WTC11 (cell line): ENCODE data around the gene C19orf44. TPM values are rescaled to one million over a fixed set of nuclear protein-coding genes. Genes with fewer than 3 reads are reported as not detected.

Experiments used
- ATAC-seq: fragments of 200-7000 bp; cut with Tn5 transposase; 2 replicates; pipeline ENCODE4 v1.10.0; 2021; ENCODE audit warnings: mild to moderate bottlenecking, moderate library complexity
- CTCF ChIA-PET: fragments of 300-600 bp; sonication (Branson Sonifier 250); formaldehyde crosslinking; loops from one replicate; lab custom pipeline; 2021; ENCODE audit warnings: antibody characterized with exemption; lab: Charles Lee
- POLR2A ChIA-PET: fragments of 350-600 bp; sonication (Branson Sonifier 250); formaldehyde crosslinking; loops from one replicate; lab custom pipeline; 2021; ENCODE audit warnings: antibody characterized with exemption; lab: Charles Lee
- DNase-seq: peaks from one replicate; pipeline ENCODE4 v3.0.0; 2021; ENCODE audit warnings: low spot score
- H3K27ac Mint-ChIP-seq: 2 replicates; pipeline ENCODE4 v1.8.0; 2021; ENCODE audit warnings: mixed read lengths
- H3K27me3 Mint-ChIP-seq: 2 replicates; pipeline ENCODE4 v1.8.0; 2021; ENCODE audit warnings: low read depth, mild to moderate bottlenecking, moderate library complexity, mixed read lengths
- H3K36me3 Mint-ChIP-seq: 2 replicates; pipeline ENCODE4 v1.8.0; 2021; ENCODE audit warnings: mixed read lengths
- H3K4me1 Mint-ChIP-seq: 2 replicates; pipeline ENCODE4 v1.8.0; 2022; ENCODE audit warnings: mixed read lengths
- H3K4me3 Mint-ChIP-seq: 2 replicates; pipeline ENCODE4 v1.8.0; 2021; ENCODE audit warnings: mild to moderate bottlenecking, moderate library complexity, mixed read lengths
- H3K9me3 Mint-ChIP-seq: 2 replicates; pipeline ENCODE4 v1.8.0; 2021; ENCODE audit warnings: mixed read lengths
- ATF1 ChIP-seq: sonication (generic); formaldehyde crosslinking; IDR thresholded peaks from 2 replicates; pipeline ENCODE4 v1.8.1; 2023; ENCODE audit warnings: mild to moderate bottlenecking, moderate library complexity, missing genetic modification reagents
- CBFB ChIP-seq: sonication (generic); formaldehyde crosslinking; IDR thresholded peaks from 2 replicates; pipeline ENCODE4 v1.8.1; 2022; ENCODE audit warnings: mild to moderate bottlenecking, low read depth, missing genetic modification reagents
- GABPB1 ChIP-seq: sonication (generic); formaldehyde crosslinking; IDR thresholded peaks from 2 replicates; pipeline ENCODE4 v1.8.1; 2023; ENCODE audit warnings: mild to moderate bottlenecking, missing genetic modification reagents
- NFE2L1 ChIP-seq: sonication (generic); formaldehyde crosslinking; IDR thresholded peaks from 2 replicates; pipeline ENCODE4 v1.8.1; 2023; ENCODE audit warnings: missing genetic modification reagents
- NR2C2 ChIP-seq: sonication (generic); formaldehyde crosslinking; IDR thresholded peaks from 2 replicates; pipeline ENCODE4 v1.8.0; 2022; ENCODE audit warnings: mild to moderate bottlenecking, missing genetic modification reagents
- RELA ChIP-seq: sonication (generic); formaldehyde crosslinking; IDR thresholded peaks from 2 replicates; pipeline ENCODE4 v1.8.1; 2022; ENCODE audit warnings: missing genetic modification reagents, mild to moderate bottlenecking, borderline replicate concordance
- SMAD3 ChIP-seq: sonication (generic); formaldehyde crosslinking; IDR thresholded peaks from 2 replicates; pipeline ENCODE4 v1.8.0; 2022; ENCODE audit warnings: missing genetic modification reagents, mild to moderate bottlenecking, borderline replicate concordance
- ZNF138 ChIP-seq: sonication (generic); formaldehyde crosslinking; conservative IDR thresholded peaks from 2 replicates; pipeline ENCODE4 v1.8.1; 2022; ENCODE audit warnings: mild to moderate bottlenecking, moderate library complexity, missing genetic modification reagents
- ZNF232 ChIP-seq: sonication (generic); formaldehyde crosslinking; IDR thresholded peaks from 2 replicates; pipeline ENCODE4 v1.8.0; 2022; ENCODE audit warnings: mild to moderate bottlenecking, missing genetic modification reagents
- ZNF263 ChIP-seq: sonication (generic); formaldehyde crosslinking; IDR thresholded peaks from 2 replicates; pipeline ENCODE4 v1.8.1; 2022; ENCODE audit warnings: low read depth, mild to moderate bottlenecking, moderate library complexity, missing genetic modification reagents
- ZNF396 ChIP-seq: fragments of 250-450 bp; sonication (Bioruptor Pico); IDR thresholded peaks from 2 replicates; pipeline ENCODE4 v1.8.0; 2021; ENCODE audit warnings: mild to moderate bottlenecking, moderate library complexity, borderline replicate concordance
- ZNF416 ChIP-seq: fragments of 250-450 bp; sonication (Bioruptor Pico); IDR thresholded peaks from 2 replicates; pipeline ENCODE4 v1.9.0; 2021; ENCODE audit warnings: mild to moderate bottlenecking, inconsistent platforms
- total RNA-seq: library from RNA; stranded (reverse); gene quantifications from 3 replicates; pipeline ENCODE4 v1.2.3, GENCODE V29; 2021
- TF ChIP-seq, protein P1 (sequence below): sonication (generic); formaldehyde crosslinking; IDR thresholded peaks from 2 replicates; pipeline ENCODE4 v1.8.0; 2022; ENCODE audit warnings: missing genetic modification reagents
- TF ChIP-seq, protein P2 (sequence below): fragments of 250-450 bp; sonication (Bioruptor Pico); IDR thresholded peaks from 2 replicates; pipeline ENCODE4 v1.9.0; 2021; ENCODE audit warnings: mild to moderate bottlenecking, borderline replicate concordance
- TF ChIP-seq, protein P3 (sequence below): sonication (generic); formaldehyde crosslinking; IDR thresholded peaks from 2 replicates; pipeline ENCODE4 v1.8.0; 2022; ENCODE audit warnings: mild to moderate bottlenecking, missing genetic modification reagents
- TF ChIP-seq, protein P4 (sequence below): sonication (generic); formaldehyde crosslinking; IDR thresholded peaks from 2 replicates; pipeline ENCODE4 v1.8.1; 2022; ENCODE audit warnings: mild to moderate bottlenecking, moderate library complexity, missing genetic modification reagents
- TF ChIP-seq, protein P5 (sequence below): sonication (generic); formaldehyde crosslinking; IDR thresholded peaks from 2 replicates; pipeline ENCODE4 v1.8.0; 2022; ENCODE audit warnings: mild to moderate bottlenecking, missing genetic modification reagents
- TF ChIP-seq, protein P6 (sequence below): sonication (generic); formaldehyde crosslinking; IDR thresholded peaks from 2 replicates; pipeline ENCODE4 v1.8.0; 2023; ENCODE audit warnings: mild to moderate bottlenecking, missing genetic modification reagents

Gene C19orf44
- total RNA-seq, 1 experiment from 2014 or later = 4.1 TPM

DNA sequence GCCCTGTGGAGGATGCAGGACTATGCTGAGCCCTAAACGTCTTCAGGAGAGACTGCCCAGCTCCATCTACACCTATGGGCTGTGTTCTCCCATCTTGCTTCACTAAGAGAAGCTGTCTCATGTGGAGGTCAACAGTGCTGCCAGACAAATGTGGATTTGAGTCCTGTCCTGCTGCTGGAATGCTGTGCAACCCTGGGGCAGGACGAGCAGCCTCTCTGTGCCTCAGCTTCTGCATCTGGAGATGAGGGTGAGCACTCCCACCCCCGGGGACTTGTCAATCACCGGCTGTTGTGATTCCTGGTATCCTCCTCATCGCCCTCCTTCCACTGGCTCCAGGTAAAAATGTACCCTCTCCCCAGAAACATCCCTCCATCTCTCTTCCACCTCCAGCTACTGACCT, 40.7 kb upstream of the C19orf44 start:
- CTCF ChIA-PET = interaction anchor here (1.3 to 3.3 kb wide), 2 partner anchors 13 to 40 kb away, joined by 3 to 24 read pairs; partner anchors contain the start of genes C19orf44 and CALR3
- no peak for ATAC-seq
- no peak for TF ChIP-seq CBFB (CRISPR knock-in tag)
- TF ChIP-seq ZNF263 = no peak
- TF ChIP-seq, protein P1, sequence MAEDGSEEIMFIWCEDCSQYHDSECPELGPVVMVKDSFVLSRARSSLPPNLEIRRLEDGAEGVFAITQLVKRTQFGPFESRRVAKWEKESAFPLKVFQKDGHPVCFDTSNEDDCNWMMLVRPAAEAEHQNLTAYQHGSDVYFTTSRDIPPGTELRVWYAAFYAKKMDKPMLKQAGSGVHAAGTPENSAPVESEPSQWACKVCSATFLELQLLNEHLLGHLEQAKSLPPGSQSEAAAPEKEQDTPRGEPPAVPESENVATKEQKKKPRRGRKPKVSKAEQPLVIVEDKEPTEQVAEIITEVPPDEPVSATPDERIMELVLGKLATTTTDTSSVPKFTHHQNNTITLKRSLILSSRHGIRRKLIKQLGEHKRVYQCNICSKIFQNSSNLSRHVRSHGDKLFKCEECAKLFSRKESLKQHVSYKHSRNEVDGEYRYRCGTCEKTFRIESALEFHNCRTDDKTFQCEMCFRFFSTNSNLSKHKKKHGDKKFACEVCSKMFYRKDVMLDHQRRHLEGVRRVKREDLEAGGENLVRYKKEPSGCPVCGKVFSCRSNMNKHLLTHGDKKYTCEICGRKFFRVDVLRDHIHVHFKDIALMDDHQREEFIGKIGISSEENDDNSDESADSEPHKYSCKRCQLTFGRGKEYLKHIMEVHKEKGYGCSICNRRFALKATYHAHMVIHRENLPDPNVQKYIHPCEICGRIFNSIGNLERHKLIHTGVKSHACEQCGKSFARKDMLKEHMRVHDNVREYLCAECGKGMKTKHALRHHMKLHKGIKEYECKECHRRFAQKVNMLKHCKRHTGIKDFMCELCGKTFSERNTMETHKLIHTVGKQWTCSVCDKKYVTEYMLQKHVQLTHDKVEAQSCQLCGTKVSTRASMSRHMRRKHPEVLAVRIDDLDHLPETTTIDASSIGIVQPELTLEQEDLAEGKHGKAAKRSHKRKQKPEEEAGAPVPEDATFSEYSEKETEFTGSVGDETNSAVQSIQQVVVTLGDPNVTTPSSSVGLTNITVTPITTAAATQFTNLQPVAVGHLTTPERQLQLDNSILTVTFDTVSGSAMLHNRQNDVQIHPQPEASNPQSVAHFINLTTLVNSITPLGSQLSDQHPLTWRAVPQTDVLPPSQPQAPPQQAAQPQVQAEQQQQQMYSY (CRISPR knock-in tag) = no peak
- TF ChIP-seq ZNF396 (CRISPR knock-in tag) = no peak
- TF ChIP-seq, protein P2, sequence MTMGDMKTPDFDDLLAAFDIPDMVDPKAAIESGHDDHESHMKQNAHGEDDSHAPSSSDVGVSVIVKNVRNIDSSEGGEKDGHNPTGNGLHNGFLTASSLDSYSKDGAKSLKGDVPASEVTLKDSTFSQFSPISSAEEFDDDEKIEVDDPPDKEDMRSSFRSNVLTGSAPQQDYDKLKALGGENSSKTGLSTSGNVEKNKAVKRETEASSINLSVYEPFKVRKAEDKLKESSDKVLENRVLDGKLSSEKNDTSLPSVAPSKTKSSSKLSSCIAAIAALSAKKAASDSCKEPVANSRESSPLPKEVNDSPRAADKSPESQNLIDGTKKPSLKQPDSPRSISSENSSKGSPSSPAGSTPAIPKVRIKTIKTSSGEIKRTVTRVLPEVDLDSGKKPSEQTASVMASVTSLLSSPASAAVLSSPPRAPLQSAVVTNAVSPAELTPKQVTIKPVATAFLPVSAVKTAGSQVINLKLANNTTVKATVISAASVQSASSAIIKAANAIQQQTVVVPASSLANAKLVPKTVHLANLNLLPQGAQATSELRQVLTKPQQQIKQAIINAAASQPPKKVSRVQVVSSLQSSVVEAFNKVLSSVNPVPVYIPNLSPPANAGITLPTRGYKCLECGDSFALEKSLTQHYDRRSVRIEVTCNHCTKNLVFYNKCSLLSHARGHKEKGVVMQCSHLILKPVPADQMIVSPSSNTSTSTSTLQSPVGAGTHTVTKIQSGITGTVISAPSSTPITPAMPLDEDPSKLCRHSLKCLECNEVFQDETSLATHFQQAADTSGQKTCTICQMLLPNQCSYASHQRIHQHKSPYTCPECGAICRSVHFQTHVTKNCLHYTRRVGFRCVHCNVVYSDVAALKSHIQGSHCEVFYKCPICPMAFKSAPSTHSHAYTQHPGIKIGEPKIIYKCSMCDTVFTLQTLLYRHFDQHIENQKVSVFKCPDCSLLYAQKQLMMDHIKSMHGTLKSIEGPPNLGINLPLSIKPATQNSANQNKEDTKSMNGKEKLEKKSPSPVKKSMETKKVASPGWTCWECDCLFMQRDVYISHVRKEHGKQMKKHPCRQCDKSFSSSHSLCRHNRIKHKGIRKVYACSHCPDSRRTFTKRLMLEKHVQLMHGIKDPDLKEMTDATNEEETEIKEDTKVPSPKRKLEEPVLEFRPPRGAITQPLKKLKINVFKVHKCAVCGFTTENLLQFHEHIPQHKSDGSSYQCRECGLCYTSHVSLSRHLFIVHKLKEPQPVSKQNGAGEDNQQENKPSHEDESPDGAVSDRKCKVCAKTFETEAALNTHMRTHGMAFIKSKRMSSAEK (CRISPR knock-in tag) = no peak
- TF ChIP-seq, protein P3, sequence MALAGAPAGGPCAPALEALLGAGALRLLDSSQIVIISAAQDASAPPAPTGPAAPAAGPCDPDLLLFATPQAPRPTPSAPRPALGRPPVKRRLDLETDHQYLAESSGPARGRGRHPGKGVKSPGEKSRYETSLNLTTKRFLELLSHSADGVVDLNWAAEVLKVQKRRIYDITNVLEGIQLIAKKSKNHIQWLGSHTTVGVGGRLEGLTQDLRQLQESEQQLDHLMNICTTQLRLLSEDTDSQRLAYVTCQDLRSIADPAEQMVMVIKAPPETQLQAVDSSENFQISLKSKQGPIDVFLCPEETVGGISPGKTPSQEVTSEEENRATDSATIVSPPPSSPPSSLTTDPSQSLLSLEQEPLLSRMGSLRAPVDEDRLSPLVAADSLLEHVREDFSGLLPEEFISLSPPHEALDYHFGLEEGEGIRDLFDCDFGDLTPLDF = no peak
- no peak for TF ChIP-seq GABPB1 (CRISPR knock-in tag)
- TF ChIP-seq NFE2L1 (CRISPR knock-in tag) = no peak
- TF ChIP-seq ZNF138 (CRISPR knock-in tag) = no peak
- TF ChIP-seq NR2C2 (CRISPR knock-in tag) = no peak
- no peak for TF ChIP-seq RELA (CRISPR knock-in tag)
- TF ChIP-seq ZNF232 (CRISPR knock-in tag) = no peak
- no peak for TF ChIP-seq SMAD3 (CRISPR knock-in tag)
- TF ChIP-seq, protein P4, sequence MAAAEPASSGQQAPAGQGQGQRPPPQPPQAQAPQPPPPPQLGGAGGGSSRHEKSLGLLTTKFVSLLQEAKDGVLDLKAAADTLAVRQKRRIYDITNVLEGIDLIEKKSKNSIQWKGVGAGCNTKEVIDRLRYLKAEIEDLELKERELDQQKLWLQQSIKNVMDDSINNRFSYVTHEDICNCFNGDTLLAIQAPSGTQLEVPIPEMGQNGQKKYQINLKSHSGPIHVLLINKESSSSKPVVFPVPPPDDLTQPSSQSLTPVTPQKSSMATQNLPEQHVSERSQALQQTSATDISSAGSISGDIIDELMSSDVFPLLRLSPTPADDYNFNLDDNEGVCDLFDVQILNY (CRISPR knock-in tag) = no peak

DNA sequence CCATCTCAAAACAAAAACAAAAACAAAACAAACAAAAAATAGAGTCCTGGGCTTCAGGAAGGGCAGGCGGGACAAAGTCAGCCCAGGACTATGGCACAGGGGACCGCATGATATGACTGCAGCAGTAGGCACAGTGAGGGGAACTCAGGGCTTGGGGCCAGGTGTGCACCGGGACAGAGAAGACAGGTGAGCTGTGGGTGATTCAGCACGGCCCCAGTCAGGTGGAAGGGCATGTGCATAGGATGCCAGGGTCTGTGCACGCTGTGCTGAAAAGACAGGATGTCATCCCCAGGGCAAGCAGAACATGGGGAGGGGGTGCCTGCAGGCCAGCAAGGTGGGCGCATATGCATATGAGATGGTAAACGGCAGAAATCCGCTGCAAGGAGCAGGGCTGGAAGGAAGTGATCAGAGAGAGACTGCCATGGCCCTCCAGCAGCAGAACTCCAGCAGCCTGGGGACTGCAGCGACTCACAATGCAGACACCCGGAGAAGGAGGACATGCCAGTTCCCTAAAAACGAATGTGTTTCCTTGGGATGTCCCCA, 39.5 kb upstream of the C19orf44 start:
- peaks cover 52% of the 10 kb centered on the region for H3K4me1 Mint-ChIP-seq
- POLR2A ChIA-PET = no interaction called here
- H3K36me3 Mint-ChIP-seq = no peaks in the 10 kb centered on the region
- peak overlapping the region; percentile 95 for H3K27ac Mint-ChIP-seq
- no peaks in the 10 kb centered on the region for H3K27me3 Mint-ChIP-seq
- CTCF ChIA-PET = interaction anchor here (1.1 to 1.4 kb wide), 2 partner anchors 15 to 80 kb away, joined by 5 to 15 read pairs; no protein-coding TSS in a partner anchor
- no peaks in the 10 kb centered on the region for H3K9me3 Mint-ChIP-seq
- H3K4me3 Mint-ChIP-seq = peak overlapping the region; percentile 48
- peak; percentile 28 for DNase-seq
- peak; percentile 58 for ATAC-seq
- TF ChIP-seq ZNF416 (CRISPR knock-in tag) (no peak), ATF1 (no peak)
- TF ChIP-seq, protein P5, sequence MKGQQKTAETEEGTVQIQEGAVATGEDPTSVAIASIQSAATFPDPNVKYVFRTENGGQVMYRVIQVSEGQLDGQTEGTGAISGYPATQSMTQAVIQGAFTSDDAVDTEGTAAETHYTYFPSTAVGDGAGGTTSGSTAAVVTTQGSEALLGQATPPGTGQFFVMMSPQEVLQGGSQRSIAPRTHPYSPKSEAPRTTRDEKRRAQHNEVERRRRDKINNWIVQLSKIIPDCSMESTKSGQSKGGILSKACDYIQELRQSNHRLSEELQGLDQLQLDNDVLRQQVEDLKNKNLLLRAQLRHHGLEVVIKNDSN (CRISPR knock-in tag) = no peak
- TF ChIP-seq, protein P6, sequence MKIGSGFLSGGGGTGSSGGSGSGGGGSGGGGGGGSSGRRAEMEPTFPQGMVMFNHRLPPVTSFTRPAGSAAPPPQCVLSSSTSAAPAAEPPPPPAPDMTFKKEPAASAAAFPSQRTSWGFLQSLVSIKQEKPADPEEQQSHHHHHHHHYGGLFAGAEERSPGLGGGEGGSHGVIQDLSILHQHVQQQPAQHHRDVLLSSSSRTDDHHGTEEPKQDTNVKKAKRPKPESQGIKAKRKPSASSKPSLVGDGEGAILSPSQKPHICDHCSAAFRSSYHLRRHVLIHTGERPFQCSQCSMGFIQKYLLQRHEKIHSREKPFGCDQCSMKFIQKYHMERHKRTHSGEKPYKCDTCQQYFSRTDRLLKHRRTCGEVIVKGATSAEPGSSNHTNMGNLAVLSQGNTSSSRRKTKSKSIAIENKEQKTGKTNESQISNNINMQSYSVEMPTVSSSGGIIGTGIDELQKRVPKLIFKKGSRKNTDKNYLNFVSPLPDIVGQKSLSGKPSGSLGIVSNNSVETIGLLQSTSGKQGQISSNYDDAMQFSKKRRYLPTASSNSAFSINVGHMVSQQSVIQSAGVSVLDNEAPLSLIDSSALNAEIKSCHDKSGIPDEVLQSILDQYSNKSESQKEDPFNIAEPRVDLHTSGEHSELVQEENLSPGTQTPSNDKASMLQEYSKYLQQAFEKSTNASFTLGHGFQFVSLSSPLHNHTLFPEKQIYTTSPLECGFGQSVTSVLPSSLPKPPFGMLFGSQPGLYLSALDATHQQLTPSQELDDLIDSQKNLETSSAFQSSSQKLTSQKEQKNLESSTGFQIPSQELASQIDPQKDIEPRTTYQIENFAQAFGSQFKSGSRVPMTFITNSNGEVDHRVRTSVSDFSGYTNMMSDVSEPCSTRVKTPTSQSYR = no peak

More for the DNA sequence above, 40.7 kb upstream of the C19orf44 start:
- Mint-ChIP-seq H3K36me3 (no peaks in the 10 kb centered on the region), H3K9me3 (no peaks in the 10 kb centered on the region), H3K27me3 (no peaks in the 10 kb centered on the region), H3K4me3 (no peak overlapping the region), H3K4me1 (peaks cover 52% of the 10 kb centered on the region), H3K27ac (peak overlapping the region; percentile 74; the same call in 1 of the 2 replicates)
- DNase-seq = no peak
- POLR2A ChIA-PET = no interaction called here
